SKM-1 (cell line): ENCODE measurements around the gene LRBA.

Experiments used
- DNase-seq: peaks from one replicate; lab custom pipeline; 2025; ENCODE audit not compliant: unreplicated experiment; lab: John Stamatoyannopoulos, UW

The LRBA gene

GRCh38 chr4:150888625-150889024 is 126.5 kb downstream of the LRBA start:
- no peak for DNase-seq

DNA sequence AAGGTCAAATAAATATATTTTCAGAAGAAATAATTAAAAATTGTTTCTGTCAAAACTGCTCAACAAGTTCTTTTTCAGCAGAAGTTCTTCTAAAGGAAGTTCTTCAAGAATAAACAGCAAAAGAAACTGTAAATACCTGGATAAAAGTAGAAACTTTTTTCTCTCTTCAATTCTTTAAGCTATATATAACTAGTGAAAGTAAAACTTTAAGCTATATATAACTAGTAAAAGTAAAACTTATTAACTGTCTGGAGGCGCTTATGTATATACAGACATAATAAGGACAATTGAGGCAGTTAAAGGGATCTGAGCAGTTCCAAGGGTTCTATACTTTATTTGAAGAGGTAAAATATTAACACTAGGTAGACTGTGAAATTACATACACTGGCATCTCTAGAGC is 126.9 kb downstream of the LRBA start:
- no peak for DNase-seq

DNA sequence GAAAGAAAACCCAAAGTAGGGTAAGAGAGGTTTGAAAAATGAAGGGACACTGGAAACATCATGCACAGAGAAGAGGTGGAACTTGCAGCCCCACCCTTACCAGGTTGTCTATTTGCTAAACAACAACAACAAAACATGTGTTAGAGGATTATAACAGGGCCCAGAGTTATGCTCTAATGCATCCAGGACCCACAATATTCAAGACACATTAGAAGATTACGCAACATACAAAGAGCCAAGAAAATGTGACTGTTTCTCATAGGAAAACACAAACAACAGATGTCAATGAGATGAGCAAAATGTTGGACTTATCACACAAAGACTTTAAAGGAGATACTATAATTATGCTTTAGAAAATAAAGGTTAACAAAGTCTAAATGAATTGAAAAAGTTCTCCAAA is 128.5 kb downstream of the LRBA start:
- no peak for DNase-seq

DNA sequence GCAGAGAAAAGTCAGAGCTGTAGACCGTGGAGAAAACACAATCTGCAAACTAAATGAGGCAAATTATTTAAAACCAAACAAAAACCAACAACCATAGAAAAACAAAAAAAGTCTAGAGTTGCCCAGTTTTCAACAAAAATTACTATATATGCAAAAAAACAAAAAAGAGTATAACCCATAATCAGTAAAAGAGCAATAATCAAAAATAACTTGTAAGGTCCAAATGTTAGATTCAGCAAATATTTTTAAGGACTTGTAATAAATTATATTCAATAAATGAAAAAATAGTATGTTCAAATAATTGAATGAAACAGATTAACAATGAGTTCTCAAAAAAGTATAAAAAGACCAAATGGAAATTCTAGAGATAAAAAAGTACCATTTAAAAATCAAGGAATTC is 130.5 kb downstream of the LRBA start:
- no peak for DNase-seq

DNA sequence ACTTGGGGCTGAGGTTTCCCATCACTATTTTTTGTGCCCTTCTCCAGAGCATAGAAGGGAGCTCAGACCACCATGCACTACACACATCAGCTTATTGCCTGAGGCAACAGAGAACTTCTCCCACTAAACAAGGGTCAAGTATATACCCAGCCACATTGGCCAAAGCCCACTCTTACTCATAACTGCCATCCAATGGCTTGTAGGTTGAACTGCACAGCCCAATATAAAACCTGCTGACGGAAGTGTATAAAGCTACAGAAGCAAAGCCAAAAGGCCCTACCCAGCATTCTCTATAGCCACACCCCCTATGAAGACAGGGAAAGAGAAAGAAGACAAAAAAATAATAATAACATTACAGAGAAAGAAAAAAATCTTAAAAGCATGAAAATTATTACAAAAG is 139.7 kb downstream of the LRBA start:
- DNase-seq: no peak

- no peak for DNase-seq
These were observed 140.5 kb downstream of the LRBA start for GRCh38 chr4:150874338-150875226.

GRCh38 chr4:150867148-150867547 is 147.9 kb downstream of the LRBA start:
- peak; percentile 48 for DNase-seq

DNA sequence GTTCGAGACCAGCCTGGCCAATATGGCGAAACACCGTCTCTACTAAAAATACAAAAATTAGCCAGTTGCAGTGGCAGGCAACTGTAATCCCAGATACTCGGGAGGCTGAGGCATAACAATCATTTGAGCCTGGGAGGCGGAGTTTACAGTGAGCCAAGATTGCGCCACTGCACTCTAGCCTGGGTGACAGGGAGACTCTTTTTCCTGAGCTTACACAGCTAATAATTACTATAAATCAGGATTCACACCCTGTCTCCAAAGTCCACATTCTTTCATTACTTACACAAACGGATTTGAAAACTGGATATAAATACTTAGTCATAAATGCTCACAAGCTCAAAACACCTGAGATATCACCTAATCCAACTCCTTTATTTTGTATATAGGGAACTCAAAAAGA is 151.6 kb downstream of the LRBA start:
- no peak for DNase-seq

GRCh38 chr4:150862829-150863228 is 152.3 kb downstream of the LRBA start:
- DNase-seq: no peak

GRCh38 chr4:150859453-150859852 is 155.6 kb downstream of the LRBA start:
- no peak for DNase-seq

DNA sequence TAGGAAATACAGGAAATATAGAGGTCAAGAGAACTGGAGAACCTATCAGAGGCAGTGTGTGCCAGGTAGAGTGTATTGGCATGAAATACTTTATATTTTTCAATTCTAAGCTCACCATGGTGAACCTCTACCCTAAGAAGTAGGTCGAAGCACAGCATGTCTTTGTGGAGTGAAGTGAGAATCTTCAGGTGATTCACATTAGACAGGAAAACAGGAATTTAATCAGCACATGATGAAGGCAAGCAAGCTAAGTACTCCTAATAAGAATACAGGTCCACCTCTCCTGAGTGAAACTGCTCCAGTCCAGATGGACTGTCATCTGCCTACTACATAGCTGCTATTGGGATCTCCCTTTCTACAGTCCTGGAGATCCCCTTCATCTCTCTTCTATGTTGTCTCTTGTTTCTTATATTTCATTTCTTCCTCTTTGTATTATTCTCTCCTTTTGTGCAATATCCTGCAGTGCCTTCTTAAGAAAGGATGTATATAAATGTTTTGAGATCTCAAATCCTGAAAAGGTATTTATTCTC is 159.0 kb downstream of the LRBA start:
- DNase-seq: no peak

GRCh38 chr4:150854600-150854999 is 160.5 kb downstream of the LRBA start:
- no peak for DNase-seq

DNA sequence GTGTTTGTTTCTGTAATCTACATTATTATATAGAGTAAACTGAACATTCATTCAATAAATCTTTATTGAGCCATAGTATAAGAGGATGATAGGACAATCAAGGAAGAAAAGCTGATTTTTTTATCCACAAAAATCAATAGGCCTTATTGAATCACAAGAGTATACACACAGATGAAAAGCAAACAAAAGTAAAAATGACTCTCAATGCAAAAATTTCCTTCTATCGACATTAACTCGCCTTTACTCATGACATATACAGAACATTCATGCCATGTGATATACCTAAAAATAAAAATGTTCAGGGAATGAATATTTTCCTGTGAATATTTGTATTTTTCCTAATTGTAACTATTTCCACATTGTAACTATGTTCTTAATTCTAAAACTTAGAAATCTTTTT is 161.2 kb downstream of the LRBA start:
- DNase-seq: no peak

DNA sequence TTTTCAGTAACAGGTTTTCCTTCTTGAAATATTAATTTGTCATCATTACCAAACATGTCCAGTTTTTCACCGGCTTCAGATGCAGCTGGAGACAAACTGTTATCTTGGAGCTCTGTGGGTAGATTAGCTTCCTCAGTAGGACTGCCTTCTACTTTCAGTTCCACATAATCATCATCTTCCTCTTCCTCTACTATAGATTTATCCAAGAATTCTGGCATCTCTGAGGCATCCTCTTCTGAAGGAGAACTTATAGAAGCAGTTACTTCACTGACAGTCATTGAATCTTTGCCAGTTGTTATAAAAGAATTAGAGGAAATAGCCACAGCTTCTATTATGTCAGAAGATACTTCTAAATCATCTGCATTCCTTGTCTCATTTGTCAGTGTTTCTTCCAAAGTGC is 162.9 kb downstream of the LRBA start:
- DNase-seq: peak; percentile 52

GRCh38 chr4:150849016-150849415 is 166.1 kb downstream of the LRBA start:
- no peak for DNase-seq

- no peak for DNase-seq
These were observed 186.9 kb downstream of the LRBA start for GRCh38 chr4:150828159-150828558.

GRCh38 chr4:150827226-150827625 is 187.9 kb downstream of the LRBA start:
- no peak for DNase-seq

- DNase-seq: no peak
These were observed 188.8 kb downstream of the LRBA start for GRCh38 chr4:150826306-150826705.

DNA sequence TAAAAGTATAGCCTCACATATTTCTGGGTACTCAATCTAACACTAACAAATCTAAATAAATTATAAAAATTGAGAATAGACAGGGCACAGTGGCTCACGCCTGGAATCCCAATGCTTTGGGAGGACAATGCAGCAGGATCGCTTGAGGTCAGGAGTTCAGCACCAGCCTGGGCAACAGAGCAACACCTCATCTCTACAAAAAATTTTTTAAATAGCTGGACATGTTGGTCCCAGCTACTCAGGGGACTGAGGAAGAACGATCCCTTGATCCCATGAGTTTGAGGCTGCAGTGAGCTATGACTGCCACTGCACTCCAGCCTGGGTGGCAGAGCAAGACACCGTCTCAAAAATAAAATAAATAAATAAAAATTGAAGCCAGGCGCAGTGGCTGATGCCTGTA is 192.7 kb downstream of the LRBA start:
- no peak for DNase-seq

DNA sequence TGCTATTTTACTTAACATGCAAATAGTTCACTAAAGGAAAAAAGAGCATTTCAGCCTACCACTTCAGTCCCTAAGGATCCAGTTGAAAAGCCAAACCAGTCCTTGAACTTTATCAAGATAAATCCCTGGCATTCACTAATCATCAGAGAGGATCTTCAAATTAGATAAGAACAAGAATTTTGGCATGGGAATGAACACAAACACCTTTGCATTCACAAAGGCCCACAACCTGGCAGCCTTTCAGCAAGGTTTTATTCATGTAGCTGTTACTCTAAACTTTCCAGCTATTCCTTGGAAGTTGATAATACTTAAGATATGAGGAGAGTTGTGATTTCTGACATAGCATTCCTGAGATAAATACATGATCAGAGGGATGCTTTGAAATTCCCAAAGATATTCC is 193.4 kb downstream of the LRBA start:
- no peak for DNase-seq

- no peak for DNase-seq
These were observed 194.7 kb downstream of the LRBA start for GRCh38 chr4:150820409-150820808.

GRCh38 chr4:150818661-150819060 is 196.4 kb downstream of the LRBA start:
- no peak for DNase-seq
